IMR-90 (cell line): ENCODE data around the gene TSEN54. TPM values are rescaled to one million over a fixed set of nuclear protein-coding genes. Genes with fewer than 3 reads are reported as not detected.

Source experiments
- ATAC-seq: fragments of 200-7000 bp; cut with Tn5 transposase; 2 replicates; pipeline ENCODE4 v1.9.1; 2020; ENCODE audit warnings: low read depth, mild to moderate bottlenecking, moderate library complexity
- BruUV-seq: library from RNA; stranded (reverse); fragments of 400-500 nt; replicated peaks from 2 replicates; lab custom pipeline; 2021; lab: Mats Ljungman, UMichigan
- CTCF ChIA-PET: fragments of 300-600 bp; formaldehyde crosslinking; extraction: SDS; loops from one replicate; lab custom pipeline; 2021; ENCODE audit warnings: antibody characterized with exemption; lab: Yijun Ruan, JAX
- POLR2A ChIA-PET: fragments of 300-600 bp; sonication (Branson Sonifier 250); formaldehyde crosslinking; loops from one replicate; lab custom pipeline; 2022; ENCODE audit warnings: antibody characterized with exemption; ENCODE audit not compliant: unreplicated experiment; lab: Charles Lee
- DNase-seq: peaks from one replicate; pipeline ENCODE4 v3.0.0; 2013
- H2AFZ ChIP-seq: replicated peaks from 2 replicates; pipeline ENCODE3; 2013; ENCODE audit warnings: low read length, mild to moderate bottlenecking; ENCODE audit not compliant: poor library complexity
- H2AK5ac ChIP-seq: 2 replicates; pipeline ENCODE4 v1.6.1; 2013; ENCODE audit warnings: low read depth, low read length, inconsistent platforms
- H2AK9ac ChIP-seq: replicated peaks from 2 replicates; pipeline ENCODE3; 2013; ENCODE audit warnings: mild to moderate bottlenecking, low read depth, low read length, moderate library complexity; ENCODE audit not compliant: poor library complexity
- H2BK120ac ChIP-seq: 2 replicates; pipeline ENCODE4 v1.6.1; 2013; ENCODE audit warnings: low read depth, low read length, inconsistent platforms
- H2BK15ac ChIP-seq: 3 replicates; pipeline ENCODE4 v1.6.1; 2013; ENCODE audit warnings: low read depth, low read length, inconsistent platforms
- H2BK20ac ChIP-seq: 2 replicates; pipeline ENCODE4 v1.6.1; 2013; ENCODE audit warnings: low read depth, mild to moderate bottlenecking, inconsistent platforms, low read length, moderate library complexity
- H2BK5ac ChIP-seq: 2 replicates; pipeline ENCODE4 v1.6.1; 2013; ENCODE audit warnings: mild to moderate bottlenecking, low read depth, low read length, inconsistent platforms; ENCODE audit not compliant: poor library complexity, severe bottlenecking
- H3K14ac ChIP-seq: replicated peaks from 2 replicates; pipeline ENCODE4 v1.6.1; 2013; ENCODE audit warnings: low read depth, low read length, inconsistent platforms
- H3K18ac ChIP-seq: 2 replicates; pipeline ENCODE4 v1.6.1; 2013; ENCODE audit warnings: low read depth, low read length, control low read depth
- H3K23ac ChIP-seq: 2 replicates; pipeline ENCODE4 v1.6.1; 2013; ENCODE audit warnings: low read depth, low read length, inconsistent platforms
- H3K27ac ChIP-seq: 2 replicates; pipeline ENCODE4 v1.5.1; 2013; ENCODE audit warnings: mild to moderate bottlenecking, control low read depth, low read length; ENCODE audit not compliant: insufficient read depth
- H3K27me3 ChIP-seq: 2 replicates; pipeline ENCODE4 v1.6.1; 2013; ENCODE audit warnings: low read length; ENCODE audit not compliant: control insufficient read depth, insufficient read depth
- H3K36me3 ChIP-seq: 2 replicates; pipeline ENCODE4 v1.6.1; 2013; ENCODE audit warnings: low read length, mixed read lengths; ENCODE audit not compliant: control insufficient read depth, insufficient read depth
- H3K4ac ChIP-seq: 2 replicates; pipeline ENCODE4 v1.6.1; 2013; ENCODE audit warnings: low read depth, low read length, inconsistent platforms
- H3K4me1 ChIP-seq: 2 replicates; pipeline ENCODE4 v1.6.1; 2013; ENCODE audit warnings: low read length, mixed read lengths; ENCODE audit not compliant: control insufficient read depth, insufficient read depth
- H3K4me2 ChIP-seq: 2 replicates; pipeline ENCODE4 v1.6.1; 2013; ENCODE audit warnings: low read depth, mild to moderate bottlenecking, control low read depth, low read length, moderate library complexity
- H3K4me3 ChIP-seq: 2 replicates; pipeline ENCODE4 v1.5.1; 2013; ENCODE audit warnings: low read depth, mild to moderate bottlenecking, control low read depth, low read length, moderate library complexity; ENCODE audit not compliant: insufficient read depth
- H3K56ac ChIP-seq: 2 replicates; pipeline ENCODE4 v1.6.1; 2013; ENCODE audit warnings: low read length, inconsistent platforms; ENCODE audit not compliant: insufficient read depth; ENCODE audit errors: extremely low read depth
- H3K79me1 ChIP-seq, 2 experiments: 2 replicates each; pipeline ENCODE4 v1.6.1; 2013; ENCODE audit warnings: low read length in 2 of 2, inconsistent platforms in 1 of 2, low read depth in 1 of 2
- H3K9ac ChIP-seq: 2 replicates; pipeline ENCODE4 v1.6.1; 2013; ENCODE audit warnings: low read depth, low read length, control low read depth
- H3K9me1 ChIP-seq: 2 replicates; pipeline ENCODE4 v1.6.1; 2013; ENCODE audit warnings: low read length, inconsistent platforms; ENCODE audit not compliant: insufficient read depth
- H3K9me3 ChIP-seq: 2 replicates; pipeline ENCODE4 v1.6.1; 2013; ENCODE audit warnings: low read length; ENCODE audit not compliant: control insufficient read depth, insufficient read depth
- H4K20me1 ChIP-seq: 2 replicates; pipeline ENCODE4 v1.6.1; 2013; ENCODE audit warnings: low read length, inconsistent platforms; ENCODE audit not compliant: insufficient read depth
- H4K5ac ChIP-seq: 2 replicates; pipeline ENCODE4 v1.6.1; 2013; ENCODE audit warnings: mild to moderate bottlenecking, low read depth, low read length, control low read depth
- H4K8ac ChIP-seq, 2 experiments: 2 replicates each; pipeline ENCODE4 v1.6.1; 2013; ENCODE audit warnings: low read depth in 2 of 2, low read length in 2 of 2, control low read depth in 1 of 2, inconsistent platforms in 1 of 2
- H4K91ac ChIP-seq: 2 replicates; pipeline ENCODE4 v1.6.1; 2013; ENCODE audit warnings: low read depth, low read length, inconsistent platforms; ENCODE audit not compliant: insufficient read depth
- BHLHE40 ChIP-seq: fragments of 150-350 bp; IDR thresholded peaks from 2 replicates; pipeline ENCODE4 v1.6.1; 2016; ENCODE audit warnings: mild to moderate bottlenecking, low read depth, low read length
- CEBPB ChIP-seq: IDR thresholded peaks from 2 replicates; pipeline ENCODE4 v1.6.1; 2012; ENCODE audit warnings: low read depth, low read length, improper control_type of control experiment
- CHD1 ChIP-seq: IDR thresholded peaks from 2 replicates; pipeline ENCODE4 v1.6.1; 2012; ENCODE audit warnings: low read depth, low read length, improper control_type of control experiment
- CTCF ChIP-seq: conservative IDR thresholded peaks from 2 replicates; pipeline ENCODE4 v1.5.1; 2012; ENCODE audit warnings: mild to moderate bottlenecking, low read depth, low read length, improper control_type of control experiment
- ELK1 ChIP-seq: fragments of 150-350 bp; IDR thresholded peaks from 2 replicates; pipeline ENCODE4 v1.6.1; 2016; ENCODE audit warnings: low read depth, mild to moderate bottlenecking, low read length, moderate library complexity, borderline replicate concordance
- FOS ChIP-seq: fragments of 150-350 bp; IDR thresholded peaks from 2 replicates; pipeline ENCODE4 v1.6.1; 2016; ENCODE audit warnings: low read depth, low read length
- MAFK ChIP-seq: IDR thresholded peaks from 2 replicates; pipeline ENCODE4 v1.6.1; 2012; ENCODE audit warnings: low read depth, low read length, improper control_type of control experiment
- MAZ ChIP-seq: IDR thresholded peaks from 2 replicates; pipeline ENCODE4 v1.6.1; 2012; ENCODE audit warnings: low read depth, mild to moderate bottlenecking, low read length, improper control_type of control experiment, moderate library complexity, borderline replicate concordance
- MXI1 ChIP-seq: IDR thresholded peaks from 2 replicates; pipeline ENCODE4 v1.6.1; 2012; ENCODE audit warnings: low read depth, mild to moderate bottlenecking, low read length, moderate library complexity, borderline replicate concordance
- NFE2L2 ChIP-seq: fragments of 150-350 bp; IDR thresholded peaks from 2 replicates; pipeline ENCODE4 v1.6.1; 2016; ENCODE audit warnings: low read depth, mild to moderate bottlenecking, low read length
- POLR2A ChIP-seq: IDR thresholded peaks from 2 replicates; pipeline ENCODE4 v1.6.1; 2012; ENCODE audit warnings: mild to moderate bottlenecking, low read depth, low read length
- RAD21 ChIP-seq: IDR thresholded peaks from 2 replicates; pipeline ENCODE4 v1.6.1; 2012; ENCODE audit warnings: low read length, improper control_type of control experiment
- RCOR1 ChIP-seq: IDR thresholded peaks from 2 replicates; pipeline ENCODE4 v1.6.1; 2012; ENCODE audit warnings: mild to moderate bottlenecking, low read length, improper control_type of control experiment; ENCODE audit not compliant: insufficient replicate concordance
- RFX5 ChIP-seq: IDR thresholded peaks from 2 replicates; pipeline ENCODE4 v1.8.0; 2012; ENCODE audit warnings: low read depth, mild to moderate bottlenecking, low read length, moderate library complexity
- SMC3 ChIP-seq: fragments of 150-350 bp; IDR thresholded peaks from 2 replicates; pipeline ENCODE4 v1.6.1; 2016; ENCODE audit warnings: low read depth, mild to moderate bottlenecking, antibody characterized with exemption, low read length, moderate library complexity
- USF2 ChIP-seq: fragments of 150-350 bp; IDR thresholded peaks from 2 replicates; pipeline ENCODE4 v1.6.1; 2017; ENCODE audit warnings: mild to moderate bottlenecking, antibody characterized with exemption, low read length, low read depth
- WGBS, 2 experiments: methylation state at CpG; one replicate each; pipeline versions ENCODE4 v1.1.5 to v1.1.7; 2013; ENCODE audit warnings: missing lambda C conversion rate in 2 of 2; ENCODE audit not compliant: insufficient read length in 1 of 2; ENCODE audit errors: extremely low coverage in 2 of 2; 5-methylcytosine and 5-hydroxymethylcytosine counted together
- dilution Hi-C: fragments of 300-500 bp; cut with HindIII; formaldehyde crosslinking; loops from one replicate; pipeline ENCODE4 v1.14.3; 2018; ENCODE audit warnings: low sequenced_read_pairs; ENCODE audit not compliant: unreplicated experiment
- in situ Hi-C: fragments of 300-500 bp; cut with MboI; formaldehyde crosslinking; loops from 3 replicates; pipeline ENCODE4 v1.14.3; 2019; ENCODE audit warnings: low sequenced_read_pairs, inconsistent platforms, mixed read lengths
- intact Hi-C: fragments of 100-400 bp; cut with micrococcal nuclease; formaldehyde crosslinking; loops from 2 replicates; pipeline ENCODE4 v1.10.0; 2022
- polyA plus RNA-seq, 3 experiments: library from polyadenylated mRNA; depleted of rRNA; stranded (reverse); fragments of >200 nt; gene quantifications; 2 replicates each; pipeline ENCODE4 v1.2.3, GENCODE V29; 2012; ENCODE audit warnings: low replicate concordance in 1 of 3
- total RNA-seq: library from RNA; depleted of rRNA; stranded (reverse); fragments of >200 nt; gene quantifications from 2 replicates; pipeline ENCODE4 v1.2.3, GENCODE V29; 2012

The TSEN54 gene
- total and polyA plus RNA-seq, 2 of the 4 experiments (the other 2 are of a cell fraction), result 7.2 to 14.9 TPM

- Histone ChIP-seq H2AK5ac (no peak overlapping the region), H2BK5ac (no peak overlapping the region), H3K9me3 (no peaks in the 10 kb centered on the region), H2BK120ac (no peak overlapping the region), H2BK15ac (no peak overlapping the region), H3K56ac (no peak overlapping the region), H3K4ac (no peak overlapping the region), H3K9me1 (no peaks in the 10 kb centered on the region), H2AFZ (no peak overlapping the region), H3K27ac (no peak overlapping the region), H3K23ac (no peak overlapping the region), H2AK9ac (no peak overlapping the region), H3K4me1 (peaks cover 5% of the 10 kb centered on the region), H3K4me2 (no peak overlapping the region), H4K20me1 (peaks cover 16% of the 10 kb centered on the region), H3K4me3 (no peak overlapping the region), H4K91ac (no peak overlapping the region), H3K18ac (no peak overlapping the region), H3K27me3 (no peaks in the 10 kb centered on the region), H2BK20ac (no peak overlapping the region), H4K5ac (no peak overlapping the region), H4K8ac (no peak overlapping the region), H3K36me3 (peaks cover 40% of the 10 kb centered on the region), H3K9ac (no peak overlapping the region), H3K79me1 (peaks cover 2 to 20% of the 10 kb centered on the region in 2 experiments; a peak in 3 of 4 replicates), H3K14ac (no peak overlapping the region)
- TF ChIP-seq CTCF, result no peak
- no peak for TF ChIP-seq CHD1
- TF ChIP-seq NFE2L2, result no peak
- TF ChIP-seq CEBPB, result no peak
- TF ChIP-seq MAZ, result no peak
- TF ChIP-seq BHLHE40, result no peak
- no peak for TF ChIP-seq POLR2A
- TF ChIP-seq RFX5, result no peak
- TF ChIP-seq RAD21, result no peak
- no peak for TF ChIP-seq MXI1
- TF ChIP-seq RCOR1, result no peak
- no peak for TF ChIP-seq ELK1
- no peak for TF ChIP-seq MAFK
- no peak for TF ChIP-seq FOS
- TF ChIP-seq USF2, result no peak
- TF ChIP-seq SMC3, result no peak
- intact Hi-C loops (no loop called here), dilution Hi-C loops (no loop called here), in situ Hi-C loops (no loop called here)
- 100% methylated on average over 1 of the region's 4 CpGs; no CpG with 5 or more reads in 1 of the 2 experiments for WGBS, 2 experiments
- no TSS peak for BruUV-seq
- ATAC-seq, result no peak
- DNase-seq, result no peak
- CTCF ChIA-PET, result interaction anchor here (0.7 kb wide), 1 partner anchor 12 kb away, joined by 3 read pairs; the partner anchor contains the start of gene TSEN54
- POLR2A ChIA-PET, result no interaction called here
Measured at GRCh38 chr17:75505152-75505409, 11.2 kb upstream of the TSEN54 start.
